ENCODE results near the gene LRIG1.

The LRIG1 gene

DNA sequence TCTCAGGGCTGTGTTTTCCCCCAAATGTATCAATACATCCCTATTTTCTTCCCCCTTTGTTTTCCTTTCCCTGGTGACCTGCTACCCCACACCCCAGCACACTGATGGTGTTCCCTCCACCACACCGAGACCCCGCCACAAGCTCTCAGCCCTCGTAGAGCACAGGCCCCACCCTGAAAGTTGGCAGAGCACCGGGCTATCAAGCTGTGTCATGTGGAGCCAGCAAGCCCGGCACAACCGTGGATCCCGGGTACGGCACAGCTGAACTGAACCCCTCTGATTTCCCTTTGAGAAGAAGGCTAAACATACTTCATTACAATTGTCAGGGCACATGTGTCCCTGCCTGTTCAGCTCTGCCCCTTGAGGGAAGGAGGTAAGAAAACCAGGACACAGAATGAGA is 69.9 kb downstream of the LRIG1 start:
- ChIA-PET CTCF (interaction anchor here (0.6 kb wide), 1 partner anchor 1237 kb away, joined by 4 read pairs; no protein-coding TSS in a partner anchor), POLR2A (no interaction called here)
- Histone ChIP-seq H3K4me3 (ENCODE audit: low read depth, low read length) (no peak overlapping the region), H3K4me1 (ENCODE audit: control insufficient read depth, insufficient read depth, low read length) (peaks cover 5% of the 10 kb centered on the region; the same call in 1 of the 2 replicates), H3K9me3 (ENCODE audit: control insufficient read depth, insufficient read depth, low read depth, low read length) (no peaks in the 10 kb centered on the region), H3K27ac (ENCODE audit: extremely low read depth, low read depth, low read length) (no peak overlapping the region), H3K36me3 (ENCODE audit: control insufficient read depth in 2 of 2, insufficient read depth in 1 of 2, low read length in 2 of 2) (no peaks in the 10 kb centered on the region)
- TF ChIP-seq ZNF391 (tag by site-specific recombination; IDR thresholded peaks at IDR 0.05; ENCODE audit: borderline replicate concordance, low read depth) (no peak), ZNF585B (tag by site-specific recombination; IDR thresholded peaks at IDR 0.05) (no peak), ZNF132 (tag by site-specific recombination; IDR thresholded peaks at IDR 0.05; ENCODE audit: borderline replicate concordance) (no peak), ZBTB1 (tag by site-specific recombination; IDR thresholded peaks at IDR 0.05) (no peak)

DNA sequence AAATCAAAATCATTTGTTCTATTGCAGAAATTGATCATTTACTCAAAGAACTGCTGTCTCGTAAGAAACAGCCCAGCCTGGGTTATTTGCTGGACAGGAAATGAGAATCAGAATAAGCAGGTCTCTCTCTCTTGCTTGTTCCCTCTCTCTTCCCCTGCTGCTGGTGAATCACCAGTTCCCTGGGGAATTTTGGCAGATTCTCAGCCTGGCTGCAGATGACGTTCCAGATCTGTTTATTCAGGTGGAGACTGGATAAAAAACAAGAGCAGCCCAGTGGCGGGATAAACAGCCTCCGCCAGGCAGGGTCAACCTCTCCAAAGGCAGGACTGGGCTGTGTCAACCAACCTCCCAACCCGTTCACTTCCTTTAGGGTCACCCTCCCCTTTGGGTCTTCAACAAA is 72.1 kb downstream of the LRIG1 start:
- no peak overlapping the region for H3K27ac ChIP-seq (ENCODE audit: extremely low read depth, low read depth, low read length)
- H3K4me3 ChIP-seq (ENCODE audit: low read depth, low read length), result no peak overlapping the region
- CTCF ChIA-PET, result interaction anchor here (0.7 to 2.2 kb wide), 2 partner anchors 21 to 413 kb away, joined by 3 to 8 read pairs; no protein-coding TSS in a partner anchor
- H3K4me1 ChIP-seq (ENCODE audit: control insufficient read depth, insufficient read depth, low read length), result peaks cover 5% of the 10 kb centered on the region; the same call in 1 of the 2 replicates
- POLR2A ChIA-PET, result no interaction called here
- H3K9me3 ChIP-seq (ENCODE audit: control insufficient read depth, insufficient read depth, low read depth, low read length), result no peaks in the 10 kb centered on the region
- no peaks in the 10 kb centered on the region for H3K36me3 ChIP-seq (ENCODE audit: control insufficient read depth in 2 of 2, insufficient read depth in 1 of 2, low read length in 2 of 2)
- TF ChIP-seq ZNF214 (tag by site-specific recombination; IDR thresholded peaks at IDR 0.05; ENCODE audit: borderline replicate concordance) (no peak), SCRT2 (tag by site-specific recombination; IDR thresholded peaks at IDR 0.05) (no peak), ZNF16 (tag by site-specific recombination; IDR thresholded peaks at IDR 0.05; ENCODE audit: low read depth) (no peak), ZNF747 (tag by site-specific recombination; IDR thresholded peaks at IDR 0.05) (no peak), SP2 (tag by site-specific recombination; IDR thresholded peaks at IDR 0.05) (peak; percentile 39), ZNF48 (tag by site-specific recombination; IDR thresholded peaks at IDR 0.05) (no peak), ZNF140 (tag by site-specific recombination; IDR thresholded peaks at IDR 0.05) (no peak), ZNF510 (tag by site-specific recombination; IDR thresholded peaks at IDR 0.05; ENCODE audit: insufficient replicate concordance) (no peak), ZNF776 (tag by site-specific recombination; IDR thresholded peaks at IDR 0.05; ENCODE audit: borderline replicate concordance) (no peak), ZNF626 (tag by site-specific recombination; IDR thresholded peaks at IDR 0.05) (no peak), ZEB2 (tag by site-specific recombination; IDR thresholded peaks at IDR 0.05) (no peak)
- TF ChIP-seq, protein P1, sequence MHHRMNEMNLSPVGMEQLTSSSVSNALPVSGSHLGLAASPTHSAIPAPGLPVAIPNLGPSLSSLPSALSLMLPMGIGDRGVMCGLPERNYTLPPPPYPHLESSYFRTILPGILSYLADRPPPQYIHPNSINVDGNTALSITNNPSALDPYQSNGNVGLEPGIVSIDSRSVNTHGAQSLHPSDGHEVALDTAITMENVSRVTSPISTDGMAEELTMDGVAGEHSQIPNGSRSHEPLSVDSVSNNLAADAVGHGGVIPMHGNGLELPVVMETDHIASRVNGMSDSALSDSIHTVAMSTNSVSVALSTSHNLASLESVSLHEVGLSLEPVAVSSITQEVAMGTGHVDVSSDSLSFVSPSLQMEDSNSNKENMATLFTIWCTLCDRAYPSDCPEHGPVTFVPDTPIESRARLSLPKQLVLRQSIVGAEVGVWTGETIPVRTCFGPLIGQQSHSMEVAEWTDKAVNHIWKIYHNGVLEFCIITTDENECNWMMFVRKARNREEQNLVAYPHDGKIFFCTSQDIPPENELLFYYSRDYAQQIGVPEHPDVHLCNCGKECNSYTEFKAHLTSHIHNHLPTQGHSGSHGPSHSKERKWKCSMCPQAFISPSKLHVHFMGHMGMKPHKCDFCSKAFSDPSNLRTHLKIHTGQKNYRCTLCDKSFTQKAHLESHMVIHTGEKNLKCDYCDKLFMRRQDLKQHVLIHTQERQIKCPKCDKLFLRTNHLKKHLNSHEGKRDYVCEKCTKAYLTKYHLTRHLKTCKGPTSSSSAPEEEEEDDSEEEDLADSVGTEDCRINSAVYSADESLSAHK (tag by site-specific recombination; IDR thresholded peaks at IDR 0.05), result no peak
- TF ChIP-seq, protein P2, sequence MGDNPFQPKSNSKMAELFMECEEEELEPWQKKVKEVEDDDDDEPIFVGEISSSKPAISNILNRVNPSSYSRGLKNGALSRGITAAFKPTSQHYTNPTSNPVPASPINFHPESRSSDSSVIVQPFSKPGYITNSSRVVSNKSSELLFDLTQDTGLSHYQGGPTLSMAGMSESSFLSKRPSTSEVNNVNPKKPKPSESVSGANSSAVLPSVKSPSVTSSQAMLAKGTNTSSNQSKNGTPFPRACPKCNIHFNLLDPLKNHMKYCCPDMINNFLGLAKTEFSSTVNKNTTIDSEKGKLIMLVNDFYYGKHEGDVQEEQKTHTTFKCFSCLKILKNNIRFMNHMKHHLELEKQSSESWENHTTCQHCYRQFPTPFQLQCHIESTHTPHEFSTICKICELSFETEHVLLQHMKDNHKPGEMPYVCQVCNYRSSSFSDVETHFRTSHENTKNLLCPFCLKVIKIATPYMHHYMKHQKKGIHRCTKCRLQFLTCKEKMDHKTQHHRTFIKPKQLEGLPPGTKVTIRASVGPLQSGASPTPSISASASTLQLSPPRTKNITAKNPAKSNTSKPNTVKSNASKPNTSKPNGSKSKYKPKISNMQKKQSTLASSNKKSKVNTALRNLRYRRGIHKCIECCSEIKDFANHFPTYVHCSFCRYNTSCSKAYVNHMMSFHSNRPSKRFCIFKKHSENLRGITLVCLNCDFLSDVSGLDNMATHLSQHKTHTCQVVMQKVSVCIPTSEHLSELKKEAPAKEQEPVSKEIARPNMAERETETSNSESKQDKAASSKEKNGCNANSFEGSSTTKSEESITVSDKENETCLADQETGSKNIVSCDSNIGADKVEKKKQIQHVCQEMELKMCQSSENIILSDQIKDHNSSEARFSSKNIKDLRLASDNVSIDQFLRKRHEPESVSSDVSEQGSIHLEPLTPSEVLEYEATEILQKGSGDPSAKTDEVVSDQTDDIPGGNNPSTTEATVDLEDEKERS (tag by site-specific recombination; IDR thresholded peaks at IDR 0.05), result no peak
- TF ChIP-seq, protein P3, sequence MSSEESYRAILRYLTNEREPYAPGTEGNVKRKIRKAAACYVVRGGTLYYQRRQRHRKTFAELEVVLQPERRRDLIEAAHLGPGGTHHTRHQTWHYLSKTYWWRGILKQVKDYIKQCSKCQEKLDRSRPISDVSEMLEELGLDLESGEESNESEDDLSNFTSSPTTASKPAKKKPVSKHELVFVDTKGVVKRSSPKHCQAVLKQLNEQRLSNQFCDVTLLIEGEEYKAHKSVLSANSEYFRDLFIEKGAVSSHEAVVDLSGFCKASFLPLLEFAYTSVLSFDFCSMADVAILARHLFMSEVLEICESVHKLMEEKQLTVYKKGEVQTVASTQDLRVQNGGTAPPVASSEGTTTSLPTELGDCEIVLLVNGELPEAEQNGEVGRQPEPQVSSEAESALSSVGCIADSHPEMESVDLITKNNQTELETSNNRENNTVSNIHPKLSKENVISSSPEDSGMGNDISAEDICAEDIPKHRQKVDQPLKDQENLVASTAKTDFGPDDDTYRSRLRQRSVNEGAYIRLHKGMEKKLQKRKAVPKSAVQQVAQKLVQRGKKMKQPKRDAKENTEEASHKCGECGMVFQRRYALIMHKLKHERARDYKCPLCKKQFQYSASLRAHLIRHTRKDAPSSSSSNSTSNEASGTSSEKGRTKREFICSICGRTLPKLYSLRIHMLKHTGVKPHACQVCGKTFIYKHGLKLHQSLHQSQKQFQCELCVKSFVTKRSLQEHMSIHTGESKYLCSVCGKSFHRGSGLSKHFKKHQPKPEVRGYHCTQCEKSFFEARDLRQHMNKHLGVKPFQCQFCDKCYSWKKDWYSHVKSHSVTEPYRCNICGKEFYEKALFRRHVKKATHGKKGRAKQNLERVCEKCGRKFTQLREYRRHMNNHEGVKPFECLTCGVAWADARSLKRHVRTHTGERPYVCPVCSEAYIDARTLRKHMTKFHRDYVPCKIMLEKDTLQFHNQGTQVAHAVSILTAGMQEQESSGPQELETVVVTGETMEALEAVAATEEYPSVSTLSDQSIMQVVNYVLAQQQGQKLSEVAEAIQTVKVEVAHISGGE (tag by site-specific recombination; conservative IDR thresholded peaks at IDR 0.05; ENCODE audit: low read depth), result no peak
- TF ChIP-seq, protein P4, sequence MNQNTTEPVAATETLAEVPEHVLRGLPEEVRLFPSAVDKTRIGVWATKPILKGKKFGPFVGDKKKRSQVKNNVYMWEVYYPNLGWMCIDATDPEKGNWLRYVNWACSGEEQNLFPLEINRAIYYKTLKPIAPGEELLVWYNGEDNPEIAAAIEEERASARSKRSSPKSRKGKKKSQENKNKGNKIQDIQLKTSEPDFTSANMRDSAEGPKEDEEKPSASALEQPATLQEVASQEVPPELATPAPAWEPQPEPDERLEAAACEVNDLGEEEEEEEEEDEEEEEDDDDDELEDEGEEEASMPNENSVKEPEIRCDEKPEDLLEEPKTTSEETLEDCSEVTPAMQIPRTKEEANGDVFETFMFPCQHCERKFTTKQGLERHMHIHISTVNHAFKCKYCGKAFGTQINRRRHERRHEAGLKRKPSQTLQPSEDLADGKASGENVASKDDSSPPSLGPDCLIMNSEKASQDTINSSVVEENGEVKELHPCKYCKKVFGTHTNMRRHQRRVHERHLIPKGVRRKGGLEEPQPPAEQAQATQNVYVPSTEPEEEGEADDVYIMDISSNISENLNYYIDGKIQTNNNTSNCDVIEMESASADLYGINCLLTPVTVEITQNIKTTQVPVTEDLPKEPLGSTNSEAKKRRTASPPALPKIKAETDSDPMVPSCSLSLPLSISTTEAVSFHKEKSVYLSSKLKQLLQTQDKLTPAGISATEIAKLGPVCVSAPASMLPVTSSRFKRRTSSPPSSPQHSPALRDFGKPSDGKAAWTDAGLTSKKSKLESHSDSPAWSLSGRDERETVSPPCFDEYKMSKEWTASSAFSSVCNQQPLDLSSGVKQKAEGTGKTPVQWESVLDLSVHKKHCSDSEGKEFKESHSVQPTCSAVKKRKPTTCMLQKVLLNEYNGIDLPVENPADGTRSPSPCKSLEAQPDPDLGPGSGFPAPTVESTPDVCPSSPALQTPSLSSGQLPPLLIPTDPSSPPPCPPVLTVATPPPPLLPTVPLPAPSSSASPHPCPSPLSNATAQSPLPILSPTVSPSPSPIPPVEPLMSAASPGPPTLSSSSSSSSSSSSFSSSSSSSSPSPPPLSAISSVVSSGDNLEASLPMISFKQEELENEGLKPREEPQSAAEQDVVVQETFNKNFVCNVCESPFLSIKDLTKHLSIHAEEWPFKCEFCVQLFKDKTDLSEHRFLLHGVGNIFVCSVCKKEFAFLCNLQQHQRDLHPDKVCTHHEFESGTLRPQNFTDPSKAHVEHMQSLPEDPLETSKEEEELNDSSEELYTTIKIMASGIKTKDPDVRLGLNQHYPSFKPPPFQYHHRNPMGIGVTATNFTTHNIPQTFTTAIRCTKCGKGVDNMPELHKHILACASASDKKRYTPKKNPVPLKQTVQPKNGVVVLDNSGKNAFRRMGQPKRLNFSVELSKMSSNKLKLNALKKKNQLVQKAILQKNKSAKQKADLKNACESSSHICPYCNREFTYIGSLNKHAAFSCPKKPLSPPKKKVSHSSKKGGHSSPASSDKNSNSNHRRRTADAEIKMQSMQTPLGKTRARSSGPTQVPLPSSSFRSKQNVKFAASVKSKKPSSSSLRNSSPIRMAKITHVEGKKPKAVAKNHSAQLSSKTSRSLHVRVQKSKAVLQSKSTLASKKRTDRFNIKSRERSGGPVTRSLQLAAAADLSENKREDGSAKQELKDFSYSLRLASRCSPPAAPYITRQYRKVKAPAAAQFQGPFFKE (tag by site-specific recombination; IDR thresholded peaks at IDR 0.05; ENCODE audit: borderline replicate concordance), result no peak
